GM21515 (cell line): ENCODE data around the gene AATK.
"Not testable (repeated sequence)": the region's sequence is repeated elsewhere in the genome, so short reads cannot be mapped to it uniquely, and the experiment has no call there.

Experiments used
- ATAC-seq: cut with Tn5 transposase; IDR thresholded peaks from one replicate; pipeline ENCODE4 v1.9.1; 2021; ENCODE audit not compliant: unreplicated experiment

The AATK gene

DNA sequence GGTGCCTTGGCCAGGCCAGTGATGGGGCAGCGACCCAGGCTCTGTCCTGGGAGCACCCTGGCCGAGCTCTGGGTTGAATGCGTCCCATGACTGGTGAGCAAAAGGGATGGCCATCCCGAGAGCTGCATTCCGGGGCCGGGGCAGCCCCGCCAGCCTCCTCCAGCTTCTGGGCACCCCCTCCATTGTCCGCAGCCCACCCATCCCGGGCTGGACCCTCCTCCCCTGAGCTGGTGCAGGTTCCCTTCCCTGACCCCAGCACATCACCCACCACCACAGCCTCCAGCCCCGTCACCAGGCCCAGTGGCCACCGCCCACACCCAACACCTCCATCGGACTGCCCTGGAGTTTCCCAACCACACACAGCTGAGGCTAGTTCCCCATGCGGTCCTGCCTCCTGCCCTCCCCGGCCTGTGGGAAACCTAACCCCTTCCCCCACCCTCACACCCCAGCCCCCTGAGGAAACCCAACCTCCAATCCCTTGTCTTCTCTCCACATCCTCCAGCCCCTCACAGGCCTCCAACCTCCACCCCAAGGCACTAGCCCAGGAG lies 17.0 kb downstream of the AATK start:
- ATAC-seq, result no peak

GRCh38 chr17:81148571-81148970 lies 17.4 kb downstream of the AATK start:
- no peak for ATAC-seq

DNA sequence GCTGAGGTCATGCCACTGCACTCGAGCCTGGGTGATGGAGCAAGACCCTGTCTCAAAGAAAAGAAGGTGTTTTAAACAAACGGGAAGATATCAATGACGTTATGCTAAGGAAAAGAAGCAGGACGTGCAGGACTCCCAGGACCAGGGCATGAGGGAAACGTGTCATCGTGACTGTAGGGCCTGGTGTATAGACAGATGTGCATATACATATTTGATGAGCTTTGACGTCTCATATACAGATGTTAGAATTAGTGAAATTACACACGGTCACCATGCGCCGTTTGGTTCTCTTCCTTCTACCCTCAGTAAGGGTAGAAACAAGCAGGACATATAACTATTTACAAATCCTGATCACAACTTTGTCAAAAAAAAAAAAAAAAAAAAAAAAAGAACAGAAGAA lies 18.3 kb downstream of the AATK start:
- ATAC-seq, result no peak

DNA sequence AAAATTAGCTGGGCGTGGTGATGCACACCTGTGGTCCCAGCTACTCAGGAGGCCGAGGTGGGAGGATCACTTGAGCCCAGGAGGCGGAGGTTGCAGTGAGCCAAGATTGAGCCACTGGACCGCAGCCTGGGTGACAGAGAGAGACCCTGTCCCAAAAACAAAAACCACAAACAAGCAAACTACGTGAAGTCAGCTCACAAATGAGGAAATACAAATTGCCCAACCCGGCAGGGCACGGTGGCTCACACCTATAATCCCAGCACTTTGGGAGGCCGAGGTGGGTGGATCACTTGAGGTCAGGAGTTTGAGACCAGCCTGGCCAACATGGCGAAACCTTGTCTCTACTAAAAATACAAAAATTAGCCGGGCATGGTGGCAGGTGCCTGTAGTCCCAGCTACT lies 19.8 kb downstream of the AATK start:
- ATAC-seq, result not testable (repeated sequence)

GRCh38 chr17:81144423-81144781 lies 21.6 kb downstream of the AATK start:
- ATAC-seq, result no peak

- ATAC-seq, result no peak
These were observed 22.2 kb downstream of the AATK start for GRCh38 chr17:81143717-81144422.

DNA sequence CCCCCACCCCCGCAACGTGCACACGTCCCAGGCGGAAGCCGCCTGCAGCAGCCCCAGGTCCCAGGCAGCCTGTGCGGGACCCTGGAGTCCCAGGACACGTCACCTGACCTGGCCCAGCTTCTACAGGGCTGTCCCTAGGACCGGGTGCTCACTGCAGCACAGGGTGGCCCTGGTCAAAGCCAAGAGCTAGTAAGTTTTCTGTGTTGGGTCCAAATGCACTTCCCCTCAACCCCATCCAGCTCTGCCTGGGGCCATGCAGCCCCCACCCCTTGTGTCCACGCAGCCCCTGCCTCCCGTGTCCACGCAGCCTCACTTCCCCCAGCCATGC lies 22.9 kb downstream of the AATK start:
- ATAC-seq, result no peak

- ATAC-seq, result no peak
These were observed 23.5 kb downstream of the AATK start for GRCh38 chr17:81142301-81143199.

DNA sequence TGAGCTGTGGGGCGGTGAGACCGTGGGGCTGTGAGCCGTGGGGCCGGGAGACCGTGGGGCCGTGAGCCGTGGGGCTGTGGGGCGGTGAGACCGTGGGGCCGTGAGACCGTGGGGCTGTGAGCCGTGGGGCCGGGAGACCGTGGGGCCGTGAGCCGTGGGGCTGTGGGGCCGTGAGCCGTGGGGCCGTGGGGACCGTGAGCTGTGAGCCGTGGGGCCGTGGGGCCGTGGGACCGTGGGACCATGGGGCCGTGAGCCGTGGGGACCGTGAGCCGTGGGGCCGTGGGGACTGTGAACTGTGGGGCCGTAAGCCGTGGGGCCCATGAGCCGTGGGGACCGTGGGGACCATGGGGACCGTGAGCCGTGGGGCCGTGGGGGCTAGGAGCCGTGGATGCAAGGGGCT lies 25.3 kb downstream of the AATK start:
- ATAC-seq, result no peak

DNA sequence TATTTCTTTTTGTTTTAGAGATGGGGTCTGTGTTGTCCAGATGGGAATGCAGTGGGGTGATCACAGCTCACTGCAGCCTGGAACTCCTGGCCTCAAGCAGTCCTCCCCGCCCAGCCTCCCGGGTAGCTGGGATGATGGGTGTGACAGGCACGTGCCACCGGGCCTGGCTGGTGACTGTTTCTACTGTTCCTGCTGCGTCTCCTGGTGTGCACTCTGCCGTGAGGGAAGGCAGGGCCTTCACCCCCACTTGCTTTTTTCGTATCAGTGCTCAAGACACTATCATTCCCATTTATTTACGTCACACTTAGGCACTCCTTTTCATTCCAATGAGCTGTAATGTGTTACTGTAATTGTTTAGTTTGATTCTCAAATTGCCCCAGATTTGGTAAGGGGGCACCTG lies 26.0 kb downstream of the AATK start:
- no peak for ATAC-seq

GRCh38 chr17:81139428-81139827 lies 26.6 kb downstream of the AATK start:
- ATAC-seq, result no peak

- ATAC-seq, result no peak
These were observed 27.5 kb downstream of the AATK start for GRCh38 chr17:81138500-81138899.

DNA sequence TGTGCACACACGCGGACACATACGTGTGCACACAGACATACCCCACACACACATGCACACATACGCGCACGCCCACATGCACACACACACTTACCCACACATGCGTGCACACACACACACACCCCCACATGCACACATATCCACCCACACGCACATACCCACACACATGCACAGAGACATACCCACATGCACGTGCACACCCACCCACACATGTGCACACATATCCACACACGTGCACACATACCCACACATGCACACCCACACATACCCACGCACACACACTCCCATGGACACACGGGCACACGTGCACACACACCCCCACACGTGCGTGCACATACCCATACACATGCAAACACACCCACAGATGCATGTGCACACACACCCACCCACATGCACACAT lies 27.9 kb downstream of the AATK start:
- ATAC-seq, result no peak

DNA sequence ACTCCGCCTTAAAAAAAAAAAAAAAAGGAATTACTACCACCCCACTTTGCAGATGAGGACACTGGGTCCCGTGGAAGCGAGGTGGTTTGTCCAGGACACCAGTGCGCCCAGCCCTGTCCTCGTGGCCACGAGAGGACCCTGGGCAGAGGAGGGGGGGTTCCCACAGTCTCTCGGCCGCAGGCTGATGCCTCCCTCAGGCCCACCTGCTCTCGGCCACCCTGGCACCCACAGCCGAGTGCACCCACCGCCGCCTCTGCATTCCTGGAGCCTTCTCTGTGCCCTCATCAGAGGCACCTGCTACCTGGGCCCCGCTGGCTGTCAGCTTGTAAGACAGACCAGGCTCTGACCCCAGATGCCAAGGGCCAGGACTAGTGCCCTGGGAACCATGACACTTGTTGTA lies 28.8 kb downstream of the AATK start:
- ATAC-seq, result no peak

- no peak for ATAC-seq
These were observed 29.7 kb downstream of the AATK start for GRCh38 chr17:81136366-81136765.

- no peak for ATAC-seq
These were observed 30.3 kb downstream of the AATK start for GRCh38 chr17:81135505-81136278.

- ATAC-seq, result no peak
These were observed 31.8 kb downstream of the AATK start for GRCh38 chr17:81134064-81134781.

DNA sequence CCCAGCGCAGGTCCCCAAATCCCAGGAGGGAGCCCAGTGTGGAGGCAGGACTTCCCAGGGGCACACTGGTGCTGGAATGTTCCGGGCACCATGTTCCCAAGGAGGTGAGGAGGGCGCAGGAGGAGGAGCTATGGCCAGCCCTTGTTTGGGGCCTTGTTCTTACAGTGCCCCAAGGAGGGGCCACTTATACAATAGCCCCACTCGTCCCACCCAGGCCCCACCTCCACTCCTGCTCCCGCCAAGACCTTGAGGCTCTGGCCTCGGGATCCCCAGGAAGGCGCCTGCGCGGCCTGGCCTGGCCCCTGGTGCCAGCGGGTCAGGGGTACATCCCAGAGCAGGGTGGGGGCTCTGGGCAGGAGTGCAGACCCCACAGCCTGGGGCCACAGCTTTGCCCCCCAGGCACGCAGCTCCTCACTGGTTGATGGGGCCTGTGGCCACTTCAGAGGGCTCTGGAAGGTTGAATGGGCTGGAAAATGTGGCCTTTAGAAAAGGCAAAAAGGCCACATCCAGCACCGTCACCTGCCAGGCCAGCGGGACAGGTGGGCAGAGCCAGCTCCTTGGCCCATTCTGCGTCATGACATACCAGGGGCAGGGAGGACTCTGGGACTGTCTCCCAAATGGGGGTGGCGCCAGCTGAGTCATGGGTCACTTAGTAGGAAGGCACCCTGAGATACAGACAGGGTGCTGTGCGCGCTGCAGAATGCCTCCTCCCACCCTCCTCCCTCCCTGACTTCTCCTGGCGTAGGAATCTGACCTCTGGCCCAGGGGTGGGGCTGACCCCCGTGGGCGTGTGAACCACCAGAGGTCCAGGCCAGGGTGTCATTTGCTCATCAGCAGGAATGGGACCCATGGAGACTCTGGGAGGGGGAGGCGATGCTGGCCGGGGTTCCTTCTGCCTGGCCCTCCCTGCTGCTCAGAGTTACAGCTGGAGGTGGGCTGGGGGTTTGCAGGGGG lies 33.0 kb downstream of the AATK start:
- ATAC-seq, result no peak

DNA sequence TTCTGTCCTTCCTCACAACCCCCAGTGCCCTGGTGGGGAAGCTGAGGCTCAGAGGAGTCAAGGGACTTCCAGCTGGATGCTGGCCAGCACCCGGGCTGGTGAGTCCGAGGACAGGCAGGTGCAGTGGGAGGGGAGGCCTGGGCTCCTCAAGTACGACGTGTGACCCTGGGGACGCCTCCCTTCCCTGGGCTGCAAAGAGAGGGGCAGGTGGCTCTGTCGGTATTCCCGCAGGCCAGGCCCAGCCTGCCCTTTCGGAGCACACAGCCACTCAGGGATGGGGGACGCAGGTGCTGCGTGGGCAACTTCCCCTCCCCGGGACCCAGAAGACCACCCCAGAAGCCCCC lies 33.9 kb downstream of the AATK start:
- ATAC-seq, result no peak
